SK-N-SH treated with all-trans-retinoic acid at 6 μM for 48 hours (cell line): Measurements from ENCODE around the gene CDCA7L.

ENCODE experiments used
- RARB ChIP-seq: fragments of 250-450 bp; sonication (Bioruptor Pico); IDR thresholded peaks from 2 replicates; pipeline ENCODE4 v1.8.0; 2021; ENCODE audit warnings: mild to moderate bottlenecking, moderate library complexity
- ZNF565 ChIP-seq: fragments of 450-650 bp; formaldehyde crosslinking; conservative IDR thresholded peaks from 2 replicates; pipeline ENCODE4 v1.5.0; 2020; ENCODE audit warnings: low read depth, mild to moderate bottlenecking, moderate library complexity

GRCh38 chr7:21898265-21898930 lies 47.3 kb downstream of the CDCA7L start:
- TF ChIP-seq ZNF565 (no peak), RARB (CRISPR knock-in tag) (no peak)
